ENCODE measurements around the gene TCF15.

Gene TCF15

GRCh38 chr20:556984-557383 lies 53.1 kb downstream of the TCF15 start:
- no peak for DNase-seq (ENCODE audit: low read depth in 1 of 2, low spot score in 1 of 2)

- DNase-seq (ENCODE audit: low read depth in 1 of 2, low spot score in 1 of 2), result no peak
These were observed 54.1 kb downstream of the TCF15 start for GRCh38 chr20:555976-556385.

Measured in activated CD4-positive, alpha-beta T cell treated with anti-CD3 and anti-CD28 coated beads, Interleukin-2, amount 50 U/mL, for 24 hours (primary cell).